Measurements from ENCODE around the gene SLC34A2.

DNA sequence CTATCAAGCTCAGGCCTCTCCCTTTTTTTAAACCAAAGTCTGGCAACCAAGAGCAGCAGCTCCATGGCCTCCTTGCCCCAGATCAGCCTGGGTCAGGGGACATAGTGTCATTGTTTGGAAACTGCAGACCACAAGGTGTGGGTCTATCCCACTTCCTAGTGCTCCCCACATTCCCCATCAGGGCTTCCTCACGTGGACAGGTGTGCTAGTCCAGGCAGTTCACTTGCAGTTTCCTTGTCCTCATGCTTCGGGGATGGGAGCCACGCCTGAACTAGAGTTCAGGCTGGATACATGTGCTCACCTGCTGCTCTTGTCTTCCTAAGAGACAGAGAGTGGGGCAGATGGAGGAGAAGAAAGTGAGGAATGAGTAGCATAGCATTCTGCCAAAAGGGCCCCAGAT is 21.5 kb downstream of the SLC34A2 start:
- TF ChIP-seq BACH1 (IDR thresholded peaks at IDR 0.05; ENCODE audit: low read length): no peak
- TF ChIP-seq, protein P1, sequence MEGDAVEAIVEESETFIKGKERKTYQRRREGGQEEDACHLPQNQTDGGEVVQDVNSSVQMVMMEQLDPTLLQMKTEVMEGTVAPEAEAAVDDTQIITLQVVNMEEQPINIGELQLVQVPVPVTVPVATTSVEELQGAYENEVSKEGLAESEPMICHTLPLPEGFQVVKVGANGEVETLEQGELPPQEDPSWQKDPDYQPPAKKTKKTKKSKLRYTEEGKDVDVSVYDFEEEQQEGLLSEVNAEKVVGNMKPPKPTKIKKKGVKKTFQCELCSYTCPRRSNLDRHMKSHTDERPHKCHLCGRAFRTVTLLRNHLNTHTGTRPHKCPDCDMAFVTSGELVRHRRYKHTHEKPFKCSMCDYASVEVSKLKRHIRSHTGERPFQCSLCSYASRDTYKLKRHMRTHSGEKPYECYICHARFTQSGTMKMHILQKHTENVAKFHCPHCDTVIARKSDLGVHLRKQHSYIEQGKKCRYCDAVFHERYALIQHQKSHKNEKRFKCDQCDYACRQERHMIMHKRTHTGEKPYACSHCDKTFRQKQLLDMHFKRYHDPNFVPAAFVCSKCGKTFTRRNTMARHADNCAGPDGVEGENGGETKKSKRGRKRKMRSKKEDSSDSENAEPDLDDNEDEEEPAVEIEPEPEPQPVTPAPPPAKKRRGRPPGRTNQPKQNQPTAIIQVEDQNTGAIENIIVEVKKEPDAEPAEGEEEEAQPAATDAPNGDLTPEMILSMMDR (IDR thresholded peaks at IDR 0.05; ENCODE audit: control extremely low read depth in 1 of 3, insufficient read depth in 1 of 3, low read depth in 1 of 3, low read length in 3 of 3): no peak
- TF ChIP-seq SRF (IDR thresholded peaks at IDR 0.05; ENCODE audit: low read depth, low read length): no peak
- TF ChIP-seq POLR2AphosphoS5 (IDR thresholded peaks at IDR 0.05; ENCODE audit: low read depth, low read length): no peak
- TF ChIP-seq TEAD4 (IDR thresholded peaks at IDR 0.05; ENCODE audit: low read depth, low read length): no peak

Data from H1 (cell line).